NCI-H2171 treated with DMSO at 0.1 percent for 48 hours (cell line): ENCODE data around the gene MRPS2.
"Not testable (repeated sequence)": the region's sequence is repeated elsewhere in the genome, so short reads cannot be mapped to it uniquely, and the experiment has no call there.

ENCODE experiments used
- DNase-seq: peaks from one replicate; lab custom pipeline; 2025; lab: John Stamatoyannopoulos, UW

The MRPS2 gene

DNA sequence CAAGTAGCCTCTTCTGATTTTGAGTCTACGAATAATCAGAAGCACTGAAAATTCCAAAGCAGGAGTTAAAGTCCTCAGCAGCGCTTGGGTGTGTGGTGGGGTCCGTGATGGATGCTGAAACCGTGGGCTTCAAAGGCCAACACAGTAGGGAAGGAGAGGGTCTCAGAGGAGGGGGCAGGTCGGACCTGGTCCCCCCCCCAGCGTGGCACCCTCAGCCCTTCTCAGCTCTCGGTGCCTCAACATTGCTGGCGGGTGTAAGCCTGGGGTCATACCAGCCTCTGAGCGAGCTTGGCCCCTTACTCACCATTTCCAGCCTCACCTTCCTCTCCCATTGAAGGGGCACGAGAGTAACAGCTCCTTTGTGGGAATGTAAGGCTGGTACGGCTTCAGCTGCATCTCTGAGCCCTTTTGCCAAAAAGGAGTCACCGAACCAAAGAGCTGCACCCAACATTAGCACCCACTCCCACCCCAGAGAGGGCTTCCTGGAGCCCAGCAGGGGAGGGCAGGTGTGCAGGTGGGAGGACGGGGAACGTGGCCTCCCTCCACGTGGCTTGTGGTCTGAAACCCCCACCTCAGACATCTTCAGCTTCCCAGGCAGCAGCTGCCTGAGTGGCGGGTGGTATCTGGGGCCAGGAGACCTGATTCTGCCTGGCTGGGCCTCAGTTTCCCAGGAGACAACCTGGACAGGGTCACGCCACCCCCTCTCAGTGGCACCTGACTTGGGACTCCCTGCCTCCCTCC lies 14.0 kb downstream of the MRPS2 start:
- DNase-seq = no peak

DNA sequence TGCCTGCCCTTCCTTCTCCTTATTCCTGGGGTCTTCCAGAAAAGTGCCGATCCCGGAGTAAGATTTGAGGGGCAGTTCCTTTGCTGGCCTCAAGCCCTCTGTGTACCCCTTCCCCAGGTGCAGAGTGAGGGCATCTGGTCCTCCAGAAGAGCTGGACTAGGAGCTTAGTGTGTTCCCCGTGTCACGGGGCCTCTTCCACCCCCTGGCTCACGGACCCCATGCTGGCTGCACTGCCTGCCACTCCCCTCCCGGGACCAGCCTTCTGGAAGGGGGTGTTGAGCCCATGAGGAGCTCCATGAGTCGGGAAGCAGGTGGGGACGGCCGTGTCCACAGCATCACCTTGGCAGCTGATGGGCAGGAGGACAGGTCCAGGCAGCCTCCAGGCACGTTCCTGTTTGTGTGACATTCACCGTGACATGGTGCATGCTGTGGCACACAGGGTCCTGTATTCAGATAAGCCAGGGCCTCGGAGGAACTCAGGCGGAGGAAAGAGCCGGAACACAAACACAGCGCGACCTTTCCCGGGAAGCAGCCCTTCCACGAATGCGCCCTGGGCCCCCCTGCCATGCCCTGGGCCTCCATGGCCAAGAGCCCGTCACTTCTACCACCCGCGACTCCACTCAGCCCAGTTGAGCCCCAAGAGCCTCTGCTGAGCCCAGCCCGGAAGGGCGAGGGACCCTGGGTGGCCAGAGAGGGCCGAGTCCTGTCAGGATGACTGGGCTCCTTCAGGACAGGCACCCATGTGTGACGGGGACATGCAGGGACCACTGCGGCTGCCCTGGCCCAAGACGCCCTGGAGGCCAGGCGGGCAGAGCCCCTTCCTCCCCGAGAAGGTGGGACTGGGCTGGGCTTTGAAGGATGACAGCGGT lies 14.8 kb downstream of the MRPS2 start:
- DNase-seq = no peak

- DNase-seq = no peak
Measured at GRCh38 chr9:135516132-135516860, 15.8 kb downstream of the MRPS2 start.

DNA sequence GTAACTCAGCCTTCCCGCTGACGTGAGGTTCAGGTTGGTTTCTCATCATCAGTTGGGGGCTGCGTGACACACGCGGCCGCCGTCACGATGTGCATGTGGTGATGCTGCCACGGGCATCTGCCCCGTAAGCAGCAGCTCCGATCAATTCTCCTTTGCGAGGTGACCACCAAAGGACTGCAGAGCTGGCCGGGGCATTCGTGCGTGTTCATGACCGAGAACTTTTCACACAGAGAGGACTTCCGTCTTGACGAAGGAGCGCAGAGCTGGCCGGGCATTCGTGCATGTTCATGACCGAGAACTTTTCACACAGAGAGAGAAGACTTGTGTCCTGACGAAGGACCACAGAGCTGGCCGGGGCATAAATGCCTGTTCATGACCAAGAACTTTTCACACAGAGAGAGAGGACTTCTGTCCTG lies 16.9 kb downstream of the MRPS2 start:
- DNase-seq = no peak

GRCh38 chr9:135519179-135519971 lies 18.9 kb downstream of the MRPS2 start:
- DNase-seq = no peak

GRCh38 chr9:135520916-135521607 lies 20.6 kb downstream of the MRPS2 start, which contains the start of gene LCN1:
LCN1 (plus strand) TSS chr9:135521440; CDS start chr9:135521498, 58 bp downstream.
- DNase-seq = no peak

DNA sequence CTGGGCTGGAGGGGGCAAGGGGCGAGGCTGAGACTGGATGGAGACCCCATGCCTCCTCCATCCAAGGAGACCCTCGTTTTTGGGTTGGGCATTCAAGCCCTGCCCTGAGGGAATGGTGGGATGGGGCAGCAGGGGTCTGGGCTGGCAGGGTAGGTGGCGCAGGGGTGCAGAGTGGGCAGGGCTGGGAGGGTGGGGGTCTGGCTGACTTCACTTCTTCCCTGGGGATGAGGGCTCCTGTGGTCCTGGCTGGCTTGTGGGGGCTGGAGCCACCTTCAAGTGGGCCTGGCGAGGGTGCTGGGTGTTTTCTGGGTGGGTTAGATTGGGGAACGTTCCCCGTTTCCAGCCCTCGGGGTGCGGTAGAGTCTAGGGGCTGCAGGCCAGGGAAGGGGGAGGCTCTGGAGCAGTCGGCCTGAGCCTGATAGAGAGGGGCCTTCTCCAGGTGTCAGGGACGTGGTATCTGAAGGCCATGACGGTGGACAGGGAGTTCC lies 21.2 kb downstream of the MRPS2 start:
- DNase-seq = no peak

GRCh38 chr9:135522137-135522877 lies 21.8 kb downstream of the MRPS2 start:
- DNase-seq = no peak

DNA sequence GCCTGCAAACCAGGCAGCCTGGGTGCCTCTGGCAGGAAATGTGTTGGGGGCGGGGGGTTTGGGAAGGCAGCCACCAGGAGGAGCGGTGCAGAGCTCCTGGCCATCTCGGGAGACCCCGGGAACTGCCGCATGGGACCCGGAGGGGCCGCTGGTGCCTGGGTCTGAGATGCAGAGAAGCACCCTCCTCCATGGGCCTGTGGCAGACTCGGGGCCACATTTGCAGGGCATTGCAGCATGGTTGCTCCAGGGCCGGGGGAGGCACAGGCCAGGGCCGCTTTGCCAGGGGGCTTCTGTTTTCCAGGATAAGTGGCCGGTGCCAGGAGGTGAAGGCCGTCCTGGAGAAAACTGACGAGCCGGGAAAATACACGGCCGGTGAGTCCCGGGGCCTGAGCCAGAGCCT lies 22.4 kb downstream of the MRPS2 start:
- DNase-seq = no peak

- DNase-seq = no peak
Measured at GRCh38 chr9:135523521-135524129, 23.1 kb downstream of the MRPS2 start.

- DNase-seq = no peak
Measured at GRCh38 chr9:135524130-135524861, 23.8 kb downstream of the MRPS2 start.

DNA sequence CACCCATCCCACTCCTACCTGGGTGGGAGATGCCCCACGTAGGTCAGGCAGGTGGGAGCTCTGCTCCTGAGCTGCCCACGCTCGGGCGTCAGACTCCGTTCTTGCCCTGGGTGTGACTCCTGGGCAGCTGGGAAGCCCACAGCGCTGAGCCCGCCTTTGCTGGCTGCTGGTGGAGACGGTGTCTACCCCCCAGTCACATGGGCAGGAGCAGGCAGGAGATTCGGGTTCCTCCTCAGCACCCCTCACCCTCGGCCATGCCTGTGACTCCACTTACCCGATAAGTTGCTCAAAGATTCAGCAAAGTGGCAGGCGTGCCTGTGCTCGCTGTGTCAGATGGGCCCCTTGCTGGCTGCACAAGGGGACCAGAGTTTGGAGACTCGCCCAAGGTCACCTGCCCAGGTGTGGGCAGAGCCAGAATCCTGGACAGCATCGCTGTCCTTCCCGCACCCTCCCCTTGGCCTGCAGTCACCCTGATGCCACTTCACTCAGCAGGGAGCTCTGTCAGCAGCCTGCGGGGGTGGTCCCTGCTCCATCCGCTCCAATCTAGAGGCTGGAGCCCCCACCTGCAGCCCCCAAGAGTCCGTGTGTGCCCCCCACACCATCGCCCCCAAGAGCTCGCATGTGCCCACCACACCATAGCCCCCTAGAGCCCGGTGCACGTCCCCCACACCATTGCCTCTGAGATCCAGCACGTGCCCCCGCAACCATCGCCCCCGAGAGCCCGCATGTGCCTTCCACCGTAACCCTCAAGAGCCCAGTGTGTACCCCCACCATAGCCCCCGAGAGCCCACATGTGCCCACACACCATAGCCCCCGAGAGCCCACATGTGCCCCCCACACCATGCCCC lies 25.0 kb downstream of the MRPS2 start:
- no peak for DNase-seq

GRCh38 chr9:135526089-135526729 lies 25.7 kb downstream of the MRPS2 start:
- DNase-seq = no peak

- DNase-seq = no peak
Measured at GRCh38 chr9:135526730-135527571, 26.5 kb downstream of the MRPS2 start.

DNA sequence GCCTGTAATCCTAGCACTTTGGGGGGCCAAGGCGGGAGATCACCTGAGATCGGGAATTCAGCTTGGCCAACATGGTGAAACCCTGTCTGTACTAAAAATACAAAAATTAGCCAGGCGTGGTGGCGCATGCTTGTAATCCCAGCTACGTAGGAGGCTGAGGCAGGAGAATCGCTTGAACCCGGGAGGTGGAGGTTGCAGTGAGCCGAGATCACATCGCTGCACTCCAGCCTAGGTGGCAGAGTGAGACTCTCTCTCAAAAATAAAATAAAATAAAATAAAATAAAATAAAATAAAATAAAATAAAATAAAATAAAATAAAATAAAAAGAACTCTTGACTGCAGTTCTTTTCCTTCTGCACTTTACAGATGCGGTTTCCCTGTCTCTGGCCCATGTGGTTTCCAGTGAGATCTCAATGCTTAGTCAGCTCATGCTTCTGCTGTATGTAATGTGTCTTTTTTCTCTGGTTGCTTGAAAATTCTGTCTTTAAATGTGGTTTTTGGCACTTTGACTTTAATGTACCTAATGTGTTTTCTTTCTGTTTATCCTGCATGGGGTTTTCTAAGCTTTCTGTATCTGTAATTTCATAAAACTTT lies 28.5 kb downstream of the MRPS2 start:
- not testable (repeated sequence) for DNase-seq

GRCh38 chr9:135530146-135530545 lies 29.7 kb downstream of the MRPS2 start:
- DNase-seq = no peak
